Suppressor macrophage treated with lipopolysaccharide for 4 hours (primary cell): ENCODE measurements around the gene DCAF8.
A peak's percentile ranks its signal among the peaks of the same experiment; 100 is the strongest.

Source experiments
- DNase-seq: peaks from one replicate; pipeline ENCODE4 v3.0.0-alpha.2; 2020

The DCAF8 gene

GRCh38 chr1:160197231-160197630 lies 65.1 kb downstream of the DCAF8 start:
- no peak for DNase-seq

GRCh38 chr1:160196143-160196542 lies 66.2 kb downstream of the DCAF8 start:
- DNase-seq, result no peak

- DNase-seq, result no peak
Observed at GRCh38 chr1:160194737-160195059, 67.7 kb downstream of the DCAF8 start.

- DNase-seq, result no peak
Observed at GRCh38 chr1:160193832-160194736, 68.3 kb downstream of the DCAF8 start.

GRCh38 chr1:160193091-160193819 lies 69.1 kb downstream of the DCAF8 start:
- DNase-seq, result peak; percentile 95

- DNase-seq, result no peak
Observed at GRCh38 chr1:160192234-160192633, 70.1 kb downstream of the DCAF8 start.

- no peak for DNase-seq
Observed at GRCh38 chr1:160191756-160192155, 70.6 kb downstream of the DCAF8 start.

- no peak for DNase-seq
Observed at GRCh38 chr1:160189649-160190625, 72.4 kb downstream of the DCAF8 start, which contains the start of gene CASQ1. CASQ1 (plus strand) TSS chr1:160190575; CDS start chr1:160190752, 177 bp downstream.

GRCh38 chr1:160188341-160188740 lies 74.0 kb downstream of the DCAF8 start:
- DNase-seq, result no peak

- no peak for DNase-seq
Observed at GRCh38 chr1:160187407-160187806, 74.9 kb downstream of the DCAF8 start.

GRCh38 chr1:160186729-160187128 lies 75.6 kb downstream of the DCAF8 start:
- no peak for DNase-seq

- DNase-seq, result no peak
Observed at GRCh38 chr1:160186246-160186645, 76.1 kb downstream of the DCAF8 start.

- DNase-seq, result no peak
Observed at GRCh38 chr1:160179336-160179735, 83.0 kb downstream of the DCAF8 start.

GRCh38 chr1:160178731-160179130 lies 83.6 kb downstream of the DCAF8 start:
- no peak for DNase-seq

GRCh38 chr1:160177667-160178066 lies 84.7 kb downstream of the DCAF8 start:
- no peak for DNase-seq

GRCh38 chr1:160177231-160177630 lies 85.1 kb downstream of the DCAF8 start:
- DNase-seq, result no peak

- no peak for DNase-seq
Observed at GRCh38 chr1:160171980-160172379, 90.4 kb downstream of the DCAF8 start.

GRCh38 chr1:160171354-160171753 lies 91.0 kb downstream of the DCAF8 start:
- DNase-seq, result no peak

- no peak for DNase-seq
Observed at GRCh38 chr1:160169553-160170399, 92.6 kb downstream of the DCAF8 start.

GRCh38 chr1:160168609-160169369 lies 93.6 kb downstream of the DCAF8 start:
- no peak for DNase-seq

- no peak for DNase-seq
Observed at GRCh38 chr1:160168016-160168415, 94.3 kb downstream of the DCAF8 start.
